ENCODE measurements around the gene BCL2L2. TPM values are rescaled to one million over a fixed set of nuclear protein-coding genes. Genes with fewer than 3 reads are reported as not detected.
"Not testable (repeated sequence)": the region's sequence is repeated elsewhere in the genome, so short reads cannot be mapped to it uniquely, and the experiment has no call there.

The BCL2L2 gene
- total RNA-seq, 1 donor from 2014 or later: 49.2 TPM

DNA sequence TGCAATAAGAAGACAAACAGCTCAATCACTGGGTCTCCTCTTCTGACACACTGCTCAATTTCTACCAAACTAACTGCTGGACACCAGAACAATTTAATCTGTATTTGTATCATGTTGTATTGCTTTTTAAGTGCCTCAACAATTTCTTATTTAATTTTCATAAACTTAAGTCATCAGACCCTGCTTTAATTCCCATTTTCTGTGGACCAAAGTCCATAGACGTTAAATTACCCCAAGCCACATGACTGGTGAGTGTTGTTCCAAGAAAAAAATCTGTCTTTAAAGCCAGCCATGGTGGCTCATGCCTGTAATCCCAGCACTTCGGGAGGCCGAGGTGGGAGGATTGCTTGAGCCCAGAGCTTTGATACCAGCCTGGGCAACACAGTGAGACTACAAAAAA lies 29.4 kb upstream of the BCL2L2 start:
- no peaks in the 10 kb centered on the region for H3K27me3 ChIP-seq
- intact Hi-C loops (cut with DNase I): no loop called here
- H3K9me3 ChIP-seq: no peaks in the 10 kb centered on the region
- H3K36me3 ChIP-seq: peaks cover 9 to 12% of the 10 kb centered on the region in 2 donors
- TF ChIP-seq, protein P1, sequence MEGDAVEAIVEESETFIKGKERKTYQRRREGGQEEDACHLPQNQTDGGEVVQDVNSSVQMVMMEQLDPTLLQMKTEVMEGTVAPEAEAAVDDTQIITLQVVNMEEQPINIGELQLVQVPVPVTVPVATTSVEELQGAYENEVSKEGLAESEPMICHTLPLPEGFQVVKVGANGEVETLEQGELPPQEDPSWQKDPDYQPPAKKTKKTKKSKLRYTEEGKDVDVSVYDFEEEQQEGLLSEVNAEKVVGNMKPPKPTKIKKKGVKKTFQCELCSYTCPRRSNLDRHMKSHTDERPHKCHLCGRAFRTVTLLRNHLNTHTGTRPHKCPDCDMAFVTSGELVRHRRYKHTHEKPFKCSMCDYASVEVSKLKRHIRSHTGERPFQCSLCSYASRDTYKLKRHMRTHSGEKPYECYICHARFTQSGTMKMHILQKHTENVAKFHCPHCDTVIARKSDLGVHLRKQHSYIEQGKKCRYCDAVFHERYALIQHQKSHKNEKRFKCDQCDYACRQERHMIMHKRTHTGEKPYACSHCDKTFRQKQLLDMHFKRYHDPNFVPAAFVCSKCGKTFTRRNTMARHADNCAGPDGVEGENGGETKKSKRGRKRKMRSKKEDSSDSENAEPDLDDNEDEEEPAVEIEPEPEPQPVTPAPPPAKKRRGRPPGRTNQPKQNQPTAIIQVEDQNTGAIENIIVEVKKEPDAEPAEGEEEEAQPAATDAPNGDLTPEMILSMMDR (IDR thresholded peaks at IDR 0.05): no peak
- H3K4me1 ChIP-seq: no peaks in the 10 kb centered on the region
- no peak overlapping the region for H3K4me3 ChIP-seq
- no peak for DNase-seq (ENCODE audit: low spot score in 2 of 2)
- no peak overlapping the region for H3K27ac ChIP-seq

DNA sequence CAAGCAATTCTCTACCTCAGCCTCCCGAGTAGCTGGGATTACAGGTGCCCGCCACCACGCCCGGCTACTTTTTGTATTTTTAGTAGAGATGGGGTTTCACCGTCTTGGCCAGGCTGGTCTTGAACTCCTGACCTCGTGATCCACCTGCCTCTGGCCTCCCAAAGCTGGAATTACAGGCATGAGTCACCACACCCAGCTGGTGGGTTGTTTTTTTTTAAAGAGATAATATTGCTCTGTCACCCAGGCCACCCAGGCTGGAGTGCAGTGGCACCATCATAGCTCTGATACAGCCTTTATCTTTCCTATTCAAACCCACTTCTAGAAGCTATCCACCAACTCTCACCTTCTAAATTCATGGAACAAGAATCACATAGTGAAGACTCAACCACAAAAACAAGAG lies 28.7 kb upstream of the BCL2L2 start:
- H3K4me1 ChIP-seq; H3K27ac ChIP-seq; H3K27me3 ChIP-seq; DNase-seq (ENCODE audit: low spot score in 2 of 2); intact Hi-C loops (cut with DNase I); H3K9me3 ChIP-seq; H3K4me3 ChIP-seq: not testable (repeated sequence)
- peaks cover 9 to 12% of the 10 kb centered on the region in 2 donors for H3K36me3 ChIP-seq

DNA sequence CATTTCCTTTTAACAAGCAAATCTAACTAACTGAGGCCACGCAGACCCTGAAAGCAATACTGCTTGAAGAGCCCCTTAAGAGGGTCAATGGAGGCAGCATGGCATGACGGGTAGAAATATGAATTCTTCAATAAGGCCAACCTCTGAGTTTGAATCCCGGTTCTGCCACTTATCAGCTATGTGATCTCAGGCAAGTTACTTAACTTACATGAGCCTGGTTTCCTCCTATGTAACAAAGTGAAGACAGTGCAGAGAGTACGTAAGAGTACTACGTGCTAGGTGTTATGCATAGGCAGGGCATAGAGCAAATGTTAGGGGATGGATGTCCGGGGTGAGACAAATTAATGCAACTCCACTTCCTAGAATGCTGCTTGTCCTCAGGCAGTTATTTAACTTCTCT lies 25.4 kb upstream of the BCL2L2 start:
- intact Hi-C loops (cut with DNase I): no loop called here
- H3K4me1 ChIP-seq: peaks cover 0 to 6% of the 10 kb centered on the region in 2 donors

DNA sequence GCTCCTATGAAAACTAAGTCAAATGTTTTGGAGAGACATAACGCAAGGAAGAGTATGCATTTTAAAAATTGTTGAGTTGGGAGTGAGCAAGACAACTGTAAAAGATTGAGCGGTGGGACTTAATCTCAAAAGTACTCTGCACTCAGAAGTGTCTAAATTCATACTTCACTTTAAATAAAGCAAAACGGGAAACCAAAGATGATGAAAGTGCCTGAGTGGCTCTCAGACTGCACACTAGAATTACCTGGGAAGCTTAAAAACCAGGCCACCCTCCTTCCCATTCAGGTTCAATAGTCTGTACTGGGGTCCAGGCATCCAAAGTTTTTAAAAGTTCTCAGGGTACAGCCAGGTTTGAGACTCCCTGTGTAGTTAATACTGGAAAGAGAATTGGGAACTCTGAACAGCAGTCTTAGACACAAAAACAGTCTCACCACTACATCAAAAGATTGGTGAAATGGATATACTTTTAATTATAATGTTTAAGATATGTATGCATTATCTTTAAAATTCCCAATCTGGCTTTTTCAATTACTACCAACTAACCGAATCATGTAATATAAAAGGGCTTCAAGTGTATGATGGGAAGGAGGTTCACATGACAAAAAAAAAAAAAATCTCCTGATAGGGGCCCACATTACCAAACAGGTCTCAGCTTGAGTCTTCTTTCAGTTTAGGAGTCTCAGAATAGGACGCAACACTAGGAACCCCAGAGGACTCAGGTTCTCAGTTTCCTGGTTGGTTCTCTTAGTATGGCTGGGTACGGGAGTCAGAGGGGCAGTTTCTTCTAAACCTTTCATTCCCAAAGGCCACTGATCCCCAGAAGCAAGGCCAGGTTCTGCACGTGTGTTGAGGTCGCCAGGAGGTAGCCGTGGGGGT lies 21.7 kb upstream of the BCL2L2 start:
- Histone ChIP-seq H3K27ac (peak overlapping the region; percentile 93 to 99), H3K4me1 (peaks cover 0 to 11% of the 10 kb centered on the region in 2 donors), H3K4me3 (peak overlapping the region; percentile 78 to 100), H3K27me3 (no peaks in the 10 kb centered on the region), H3K9me3 (no peaks in the 10 kb centered on the region), H3K36me3 (no peaks in the 10 kb centered on the region)
- DNase-seq (ENCODE audit: low spot score in 2 of 2): no peak
- intact Hi-C loops (cut with DNase I): loop anchor here (5.0 kb wide), 2 partner anchors 82 to 188 kb away; partner anchors contain the start of genes ACIN1, C14orf119 and EFS
- TF ChIP-seq, protein P1 (IDR thresholded peaks at IDR 0.05): no peak

More for the DNA sequence above, 25.4 kb upstream of the BCL2L2 start:
- TF ChIP-seq, protein P1 (IDR thresholded peaks at IDR 0.05): no peak
- DNase-seq (ENCODE audit: low spot score in 2 of 2): no peak
- no peak overlapping the region for H3K27ac ChIP-seq
- no peaks in the 10 kb centered on the region for H3K27me3 ChIP-seq
- no peaks in the 10 kb centered on the region for H3K9me3 ChIP-seq
- peaks cover 3 to 6% of the 10 kb centered on the region in 2 donors for H3K36me3 ChIP-seq
- no peak overlapping the region for H3K4me3 ChIP-seq

DNA sequence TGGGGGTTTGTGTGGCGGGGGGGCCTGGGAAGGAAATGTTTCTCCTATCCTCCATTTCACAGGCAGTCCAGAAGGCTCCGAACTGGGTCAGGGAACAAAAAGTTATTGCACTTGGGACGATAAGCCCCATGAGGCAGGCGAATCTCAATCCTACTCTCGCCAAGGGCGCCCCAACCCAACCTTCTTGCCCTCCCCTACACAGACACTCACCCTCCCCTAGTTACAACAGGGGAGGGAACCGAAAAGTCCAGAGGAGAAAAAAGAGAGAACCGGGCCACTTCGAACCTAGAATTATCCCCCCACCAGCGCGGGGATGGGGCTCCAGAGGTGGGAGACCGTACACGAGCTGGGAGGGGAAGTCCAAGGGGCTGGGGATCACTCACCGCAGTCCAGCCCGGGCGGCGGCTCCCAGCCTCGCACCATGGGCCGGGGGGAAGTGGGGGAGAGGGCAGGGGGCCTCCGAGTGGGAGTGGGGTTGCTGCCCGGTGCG lies 21.1 kb upstream of the BCL2L2 start:
- DNase-seq (ENCODE audit: low spot score in 2 of 2): no peak
- TF ChIP-seq, protein P1 (IDR thresholded peaks at IDR 0.05): no peak
- Histone ChIP-seq H3K27me3 (no peaks in the 10 kb centered on the region), H3K9me3 (no peaks in the 10 kb centered on the region), H3K36me3 (no peaks in the 10 kb centered on the region), H3K4me1 (peaks cover 0 to 11% of the 10 kb centered on the region in 2 donors), H3K4me3 (peak overlapping the region; percentile 78 to 100), H3K27ac (peak overlapping the region; percentile 93 to 99)
- intact Hi-C loops (cut with DNase I): loop anchor here (1.0 to 5.0 kb wide), 5 partner anchors 10 to 188 kb away; partner anchors contain the start of genes ACIN1, C14orf119, EFS and PABPN1
